Measurements from ENCODE around the gene KCNH2.

The KCNH2 gene

DNA sequence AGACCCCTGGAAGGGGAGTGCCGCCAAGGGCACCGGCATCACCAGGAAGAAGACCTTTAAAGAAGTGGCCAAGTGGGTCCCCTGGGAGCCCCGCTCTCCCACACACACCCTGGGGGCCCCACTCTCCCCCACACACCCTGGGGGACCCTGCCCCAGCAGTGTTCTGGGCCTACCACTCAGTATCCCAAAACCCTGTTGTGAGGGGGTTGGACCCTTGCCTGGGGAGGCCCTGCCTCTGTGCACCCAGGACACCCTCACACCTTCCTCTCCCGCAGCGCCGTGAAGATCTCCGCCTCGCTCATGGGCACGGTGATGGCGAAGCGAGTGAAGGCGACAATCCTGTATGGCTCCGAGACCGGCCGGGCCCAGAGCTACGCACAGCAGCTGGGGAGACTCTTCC, 23.4 kb upstream of the KCNH2 start:
- POLR2A ChIA-PET = interaction anchor here (1.2 kb wide), 1 partner anchor 9 kb away, joined by 3 read pairs; no protein-coding TSS in a partner anchor
- H3K36me3 ChIP-seq (ENCODE audit: control insufficient read depth in 2 of 2, insufficient read depth in 1 of 2, low read length in 2 of 2) = no peaks in the 10 kb centered on the region
- no peaks in the 10 kb centered on the region for H3K9me3 ChIP-seq (ENCODE audit: control insufficient read depth, insufficient read depth, low read depth, low read length)
- CTCF ChIA-PET = interaction anchor here (1.5 kb wide), 1 partner anchor 11 kb away, joined by 3 read pairs; the partner anchor contains the start of gene NOS3
- H3K4me3 ChIP-seq (ENCODE audit: low read depth, low read length) = no peak overlapping the region
- TF ChIP-seq ZEB2 (tag by site-specific recombination; IDR thresholded peaks at IDR 0.05) (no peak), ZNF747 (tag by site-specific recombination; IDR thresholded peaks at IDR 0.05) (no peak), ZNF549 (tag by site-specific recombination; IDR thresholded peaks at IDR 0.05) (no peak), MEIS1 (CRISPR knock-in tag; IDR thresholded peaks at IDR 0.05; ENCODE audit: borderline replicate concordance) (no peak), ZNF146 (tag by site-specific recombination; IDR thresholded peaks at IDR 0.05) (no peak), ZNF843 (tag by site-specific recombination; IDR thresholded peaks at IDR 0.05) (no peak), SP2 (tag by site-specific recombination; IDR thresholded peaks at IDR 0.05) (no peak), ZNF10 (tag by site-specific recombination; IDR thresholded peaks at IDR 0.05) (no peak), ZNF248 (tag by site-specific recombination; IDR thresholded peaks at IDR 0.05) (no peak), TRIM28 (IDR thresholded peaks at IDR 0.05; ENCODE audit: borderline replicate concordance, low read length) (no peak), TCF7L2 (IDR thresholded peaks at IDR 0.05; ENCODE audit: borderline replicate concordance, low read depth, low read length) (no peak), ZXDB (tag by site-specific recombination; IDR thresholded peaks at IDR 0.05) (no peak), KLF10 (tag by site-specific recombination; IDR thresholded peaks at IDR 0.05) (no peak), KLF9 (tag by site-specific recombination; IDR thresholded peaks at IDR 0.05; ENCODE audit: low read depth) (no peak), PRDM1 (tag by site-specific recombination; IDR thresholded peaks at IDR 0.05) (no peak), YY2 (tag by site-specific recombination; IDR thresholded peaks at IDR 0.05) (no peak), ZNF529 (tag by site-specific recombination; IDR thresholded peaks at IDR 0.05; ENCODE audit: insufficient replicate concordance) (no peak), ZNF626 (tag by site-specific recombination; IDR thresholded peaks at IDR 0.05) (no peak), ZBTB17 (tag by site-specific recombination; IDR thresholded peaks at IDR 0.05) (no peak)
- TF ChIP-seq, protein P1, sequence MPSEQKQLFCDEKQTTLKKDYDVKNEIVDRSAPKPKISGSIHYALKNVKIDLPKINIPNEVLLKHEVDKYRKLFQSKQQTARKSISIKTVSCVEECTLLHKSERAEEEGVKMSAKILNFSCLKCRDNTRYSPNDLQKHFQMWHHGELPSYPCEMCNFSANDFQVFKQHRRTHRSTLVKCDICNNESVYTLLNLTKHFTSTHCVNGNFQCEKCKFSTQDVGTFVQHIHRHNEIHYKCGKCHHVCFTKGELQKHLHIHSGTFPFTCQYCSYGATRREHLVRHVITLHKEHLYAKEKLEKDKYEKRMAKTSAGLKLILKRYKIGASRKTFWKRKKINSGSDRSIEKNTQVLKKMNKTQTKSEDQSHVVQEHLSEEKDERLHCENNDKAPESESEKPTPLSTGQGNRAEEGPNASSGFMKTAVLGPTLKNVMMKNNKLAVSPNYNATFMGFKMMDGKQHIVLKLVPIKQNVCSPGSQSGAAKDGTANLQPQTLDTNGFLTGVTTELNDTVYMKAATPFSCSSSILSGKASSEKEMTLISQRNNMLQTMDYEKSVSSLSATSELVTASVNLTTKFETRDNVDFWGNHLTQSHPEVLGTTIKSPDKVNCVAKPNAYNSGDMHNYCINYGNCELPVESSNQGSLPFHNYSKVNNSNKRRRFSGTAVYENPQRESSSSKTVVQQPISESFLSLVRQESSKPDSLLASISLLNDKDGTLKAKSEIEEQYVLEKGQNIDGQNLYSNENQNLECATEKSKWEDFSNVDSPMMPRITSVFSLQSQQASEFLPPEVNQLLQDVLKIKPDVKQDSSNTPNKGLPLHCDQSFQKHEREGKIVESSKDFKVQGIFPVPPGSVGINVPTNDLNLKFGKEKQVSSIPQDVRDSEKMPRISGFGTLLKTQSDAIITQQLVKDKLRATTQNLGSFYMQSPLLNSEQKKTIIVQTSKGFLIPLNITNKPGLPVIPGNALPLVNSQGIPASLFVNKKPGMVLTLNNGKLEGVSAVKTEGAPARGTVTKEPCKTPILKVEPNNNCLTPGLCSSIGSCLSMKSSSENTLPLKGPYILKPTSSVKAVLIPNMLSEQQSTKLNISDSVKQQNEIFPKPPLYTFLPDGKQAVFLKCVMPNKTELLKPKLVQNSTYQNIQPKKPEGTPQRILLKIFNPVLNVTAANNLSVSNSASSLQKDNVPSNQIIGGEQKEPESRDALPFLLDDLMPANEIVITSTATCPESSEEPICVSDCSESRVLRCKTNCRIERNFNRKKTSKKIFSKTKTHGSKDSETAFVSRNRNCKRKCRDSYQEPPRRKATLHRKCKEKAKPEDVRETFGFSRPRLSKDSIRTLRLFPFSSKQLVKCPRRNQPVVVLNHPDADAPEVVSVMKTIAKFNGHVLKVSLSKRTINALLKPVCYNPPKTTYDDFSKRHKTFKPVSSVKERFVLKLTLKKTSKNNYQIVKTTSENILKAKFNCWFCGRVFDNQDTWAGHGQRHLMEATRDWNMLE (tag by site-specific recombination; conservative IDR thresholded peaks at IDR 0.05; ENCODE audit: low read depth) = no peak
- no peak overlapping the region for H3K27ac ChIP-seq (ENCODE audit: extremely low read depth, low read depth, low read length)
- no peaks in the 10 kb centered on the region for H3K4me1 ChIP-seq (ENCODE audit: control insufficient read depth, insufficient read depth, low read length)

DNA sequence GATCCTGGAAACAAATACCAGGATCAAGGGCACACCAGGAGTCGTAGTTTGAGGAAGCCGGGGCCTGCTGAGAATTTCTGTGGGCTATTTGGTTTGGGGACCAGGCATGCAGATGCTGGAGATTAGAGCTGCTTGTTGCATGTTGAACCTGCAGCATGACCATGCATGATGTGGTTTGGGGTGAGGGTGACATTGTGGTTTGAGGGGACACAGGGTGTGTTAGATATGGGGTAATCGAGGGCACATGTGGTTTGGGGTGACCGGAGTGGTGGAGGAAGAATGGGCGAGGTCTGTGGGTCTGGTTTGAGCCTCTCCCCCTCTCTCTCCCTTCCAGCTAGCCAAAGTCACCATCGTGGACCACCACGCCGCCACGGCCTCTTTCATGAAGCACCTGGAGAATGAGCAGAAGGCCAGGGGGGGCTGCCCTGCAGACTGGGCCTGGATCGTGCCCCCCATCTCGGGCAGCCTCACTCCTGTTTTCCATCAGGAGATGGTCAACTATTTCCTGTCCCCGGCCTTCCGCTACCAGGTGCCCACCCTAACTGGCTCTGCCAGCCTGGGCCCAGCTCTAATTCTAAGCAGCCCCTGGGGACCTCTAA, 22.9 kb upstream of the KCNH2 start:
- ChIA-PET POLR2A (interaction anchor here (1.2 kb wide), 1 partner anchor 9 kb away, joined by 3 read pairs; no protein-coding TSS in a partner anchor), CTCF (interaction anchor here (0.7 to 1.5 kb wide), 2 partner anchors 10 kb away, joined by 3 to 4 read pairs; partner anchors contain the start of gene NOS3)
- H3K4me1 ChIP-seq (ENCODE audit: control insufficient read depth, insufficient read depth, low read length) = no peaks in the 10 kb centered on the region
- no peak overlapping the region for H3K27ac ChIP-seq (ENCODE audit: extremely low read depth, low read depth, low read length)
- no peaks in the 10 kb centered on the region for H3K9me3 ChIP-seq (ENCODE audit: control insufficient read depth, insufficient read depth, low read depth, low read length)
- no peaks in the 10 kb centered on the region for H3K36me3 ChIP-seq (ENCODE audit: control insufficient read depth in 2 of 2, insufficient read depth in 1 of 2, low read length in 2 of 2)
- no peak overlapping the region for H3K4me3 ChIP-seq (ENCODE audit: low read depth, low read length)
- TF ChIP-seq SALL2 (tag by site-specific recombination; IDR thresholded peaks at IDR 0.05; ENCODE audit: borderline replicate concordance) (no peak), GLIS2 (tag by site-specific recombination; IDR thresholded peaks at IDR 0.05) (no peak), SETDB1 (IDR thresholded peaks at IDR 0.05; ENCODE audit: insufficient read length, low read length) (no peak), ZNF174 (tag by site-specific recombination; IDR thresholded peaks at IDR 0.05) (no peak), KLF1 (tag by site-specific recombination; IDR thresholded peaks at IDR 0.05) (no peak), TCF7L2 (IDR thresholded peaks at IDR 0.05; ENCODE audit: borderline replicate concordance, low read depth, low read length) (no peak)
- TF ChIP-seq, protein P2, sequence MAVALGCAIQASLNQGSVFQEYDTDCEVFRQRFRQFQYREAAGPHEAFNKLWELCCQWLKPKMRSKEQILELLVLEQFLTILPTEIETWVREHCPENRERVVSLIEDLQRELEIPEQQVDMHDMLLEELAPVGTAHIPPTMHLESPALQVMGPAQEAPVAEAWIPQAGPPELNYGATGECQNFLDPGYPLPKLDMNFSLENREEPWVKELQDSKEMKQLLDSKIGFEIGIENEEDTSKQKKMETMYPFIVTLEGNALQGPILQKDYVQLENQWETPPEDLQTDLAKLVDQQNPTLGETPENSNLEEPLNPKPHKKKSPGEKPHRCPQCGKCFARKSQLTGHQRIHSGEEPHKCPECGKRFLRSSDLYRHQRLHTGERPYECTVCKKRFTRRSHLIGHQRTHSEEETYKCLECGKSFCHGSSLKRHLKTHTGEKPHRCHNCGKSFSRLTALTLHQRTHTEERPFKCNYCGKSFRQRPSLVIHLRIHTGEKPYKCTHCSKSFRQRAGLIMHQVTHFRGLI (tag by site-specific recombination; IDR thresholded peaks at IDR 0.05) = no peak
- TF ChIP-seq, protein P3, sequence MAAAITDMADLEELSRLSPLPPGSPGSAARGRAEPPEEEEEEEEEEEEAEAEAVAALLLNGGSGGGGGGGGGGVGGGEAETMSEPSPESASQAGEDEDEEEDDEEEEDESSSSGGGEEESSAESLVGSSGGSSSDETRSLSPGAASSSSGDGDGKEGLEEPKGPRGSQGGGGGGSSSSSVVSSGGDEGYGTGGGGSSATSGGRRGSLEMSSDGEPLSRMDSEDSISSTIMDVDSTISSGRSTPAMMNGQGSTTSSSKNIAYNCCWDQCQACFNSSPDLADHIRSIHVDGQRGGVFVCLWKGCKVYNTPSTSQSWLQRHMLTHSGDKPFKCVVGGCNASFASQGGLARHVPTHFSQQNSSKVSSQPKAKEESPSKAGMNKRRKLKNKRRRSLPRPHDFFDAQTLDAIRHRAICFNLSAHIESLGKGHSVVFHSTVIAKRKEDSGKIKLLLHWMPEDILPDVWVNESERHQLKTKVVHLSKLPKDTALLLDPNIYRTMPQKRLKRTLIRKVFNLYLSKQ (tag by site-specific recombination; IDR thresholded peaks at IDR 0.05; ENCODE audit: borderline replicate concordance) = no peak

All from HEK293 (cell line).